Measurements from ENCODE around the gene MS4A18.

GRCh38 chr11:60757231-60757800 is 32.8 kb downstream of the MS4A18 start:
- TF ChIP-seq, protein P1, sequence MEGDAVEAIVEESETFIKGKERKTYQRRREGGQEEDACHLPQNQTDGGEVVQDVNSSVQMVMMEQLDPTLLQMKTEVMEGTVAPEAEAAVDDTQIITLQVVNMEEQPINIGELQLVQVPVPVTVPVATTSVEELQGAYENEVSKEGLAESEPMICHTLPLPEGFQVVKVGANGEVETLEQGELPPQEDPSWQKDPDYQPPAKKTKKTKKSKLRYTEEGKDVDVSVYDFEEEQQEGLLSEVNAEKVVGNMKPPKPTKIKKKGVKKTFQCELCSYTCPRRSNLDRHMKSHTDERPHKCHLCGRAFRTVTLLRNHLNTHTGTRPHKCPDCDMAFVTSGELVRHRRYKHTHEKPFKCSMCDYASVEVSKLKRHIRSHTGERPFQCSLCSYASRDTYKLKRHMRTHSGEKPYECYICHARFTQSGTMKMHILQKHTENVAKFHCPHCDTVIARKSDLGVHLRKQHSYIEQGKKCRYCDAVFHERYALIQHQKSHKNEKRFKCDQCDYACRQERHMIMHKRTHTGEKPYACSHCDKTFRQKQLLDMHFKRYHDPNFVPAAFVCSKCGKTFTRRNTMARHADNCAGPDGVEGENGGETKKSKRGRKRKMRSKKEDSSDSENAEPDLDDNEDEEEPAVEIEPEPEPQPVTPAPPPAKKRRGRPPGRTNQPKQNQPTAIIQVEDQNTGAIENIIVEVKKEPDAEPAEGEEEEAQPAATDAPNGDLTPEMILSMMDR (conservative IDR thresholded peaks at IDR 0.05 in 1 of 2, IDR thresholded peaks at IDR 0.05 in 1 of 2; ENCODE audit: extremely low read depth in 1 of 2, insufficient read depth in 1 of 2, low read depth in 1 of 2, low read length in 2 of 2): no peak
- no peak for TF ChIP-seq EZH2 (IDR thresholded peaks at IDR 0.05; ENCODE audit: borderline replicate concordance, low read length)

All from mammary epithelial cell (primary cell).